H54 (cell line): ENCODE results near the gene EGFL6.

Source experiments
- DNase-seq: peaks from one replicate; pipeline ENCODE4 v3.0.0; 2011; ENCODE audit warnings: low spot score, mixed read lengths; ENCODE audit not compliant: insufficient read length
- FAIRE-seq: peaks from 3 replicates; lab custom pipeline; 2011; peaks lifted over from hg19 to GRCh38; lab: Jason Lieb, UNC
- POLR2A ChIP-seq: IDR thresholded peaks from 2 replicates; pipeline ENCODE4 v1.6.1; 2011; ENCODE audit warnings: low read depth, mild to moderate bottlenecking, low read length

EGFL6 gene

GRCh38 chrX:13571136-13571535 lies 1.7 kb downstream of the EGFL6 start:
- FAIRE-seq (no peak), DNase-seq (no peak)
- TF ChIP-seq POLR2A, result no peak

GRCh38 chrX:13574600-13574999 lies 5.2 kb downstream of the EGFL6 start:
- FAIRE-seq (no peak), DNase-seq (no peak)
- no peak for TF ChIP-seq POLR2A

- FAIRE-seq (no peak), DNase-seq (no peak)
- no peak for TF ChIP-seq POLR2A
Measured at GRCh38 chrX:13579661-13580060, 10.3 kb downstream of the EGFL6 start.

- no peak for FAIRE-seq
- DNase-seq, result no peak
- no peak for TF ChIP-seq POLR2A
Measured at GRCh38 chrX:13581554-13581953, 12.2 kb downstream of the EGFL6 start.

- FAIRE-seq, result no peak
- TF ChIP-seq POLR2A, result no peak
- DNase-seq, result no peak
Measured at GRCh38 chrX:13587786-13588477, 18.5 kb downstream of the EGFL6 start.

- DNase-seq (no peak), FAIRE-seq (no peak)
- no peak for TF ChIP-seq POLR2A
Measured at GRCh38 chrX:13590207-13590606, 20.8 kb downstream of the EGFL6 start.

GRCh38 chrX:13590914-13591313 lies 21.5 kb downstream of the EGFL6 start:
- no peak for DNase-seq
- no peak for TF ChIP-seq POLR2A
- no peak for FAIRE-seq

- TF ChIP-seq POLR2A, result no peak
- DNase-seq (no peak), FAIRE-seq (no peak)
Measured at GRCh38 chrX:13597874-13598273, 28.5 kb downstream of the EGFL6 start.

GRCh38 chrX:13598877-13599276 lies 29.5 kb downstream of the EGFL6 start:
- no peak for TF ChIP-seq POLR2A
- no peak for DNase-seq
- no peak for FAIRE-seq

GRCh38 chrX:13599491-13599890 lies 30.1 kb downstream of the EGFL6 start:
- no peak for DNase-seq
- no peak for FAIRE-seq
- TF ChIP-seq POLR2A, result no peak

- no peak for TF ChIP-seq POLR2A
- FAIRE-seq, result no peak
- no peak for DNase-seq
Measured at GRCh38 chrX:13605611-13606010, 36.2 kb downstream of the EGFL6 start.

- FAIRE-seq (no peak), DNase-seq (no peak)
- TF ChIP-seq POLR2A, result no peak
Measured at GRCh38 chrX:13607331-13607995, 38.1 kb downstream of the EGFL6 start.

- no peak for TF ChIP-seq POLR2A
- no peak for FAIRE-seq
Measured at GRCh38 chrX:13607996-13608365, 38.6 kb downstream of the EGFL6 start.

GRCh38 chrX:13614154-13614553 lies 44.8 kb downstream of the EGFL6 start:
- no peak for DNase-seq
- FAIRE-seq, result no peak
- TF ChIP-seq POLR2A, result no peak

More at GRCh38 chrX:13607996-13608365, 38.6 kb downstream of the EGFL6 start:
- DNase-seq, result no peak

GRCh38 chrX:13620207-13620606 lies 50.8 kb downstream of the EGFL6 start:
- DNase-seq (no peak), FAIRE-seq (no peak)
- TF ChIP-seq POLR2A, result no peak
